Esophagus squamous epithelium (tissue), 5 donors: ENCODE measurements around the gene ATP6V0E2. TPM values are rescaled to one million over a fixed set of nuclear protein-coding genes. Genes with fewer than 3 reads are reported as not detected.

ENCODE experiments used
- DNase-seq: peaks from one replicate; lab custom pipeline; 2025; lab: John Stamatoyannopoulos, UW
- H3K27ac ChIP-seq, 4 donors: fragments of 200-600 bp; sonication (generic); one replicate each; pipeline ENCODE4 v1.5.1; 2016 to 2019; ENCODE audit warnings: mild to moderate bottlenecking in 1 of 4
- H3K27me3 ChIP-seq, 4 donors: fragments of 200-600 bp; sonication (generic); 1 replicate in 3 of 4; 2 replicates in 1 of 4; pipeline versions ENCODE4 v1.5.1 to v1.6.0; 2017 to 2021; ENCODE audit warnings: antibody characterized with exemption in 1 of 4
- H3K36me3 ChIP-seq, 3 donors: fragments of 200-600 bp; sonication (generic); one replicate each; pipeline ENCODE4 v1.5.1; 2016 to 2019
- H3K4me1 ChIP-seq, 3 donors: fragments of 200-600 bp; sonication (generic); one replicate each; pipeline ENCODE4 v1.5.1; 2017 to 2019
- H3K4me3 ChIP-seq, 4 donors: fragments of 200-600 bp; sonication (generic); 1 replicate in 3 of 4; 2 replicates in 1 of 4; pipeline ENCODE4 v1.5.1; 2016 to 2019; ENCODE audit warnings: mild to moderate bottlenecking in 2 of 4, moderate library complexity in 1 of 4
- H3K9me3 ChIP-seq, 3 donors: fragments of 200-600 bp; sonication (generic); one replicate each; pipeline ENCODE4 v1.5.1; 2016 to 2019
- CTCF ChIP-seq, 6 experiments: fragments of 450-650 bp in 4 of 6; fragments of 200-600 bp in 2 of 6; sonication (generic) in 2 of 6; IDR thresholded peaks; one replicate each; pipeline ENCODE4 v1.5.1; 2016 to 2019; ENCODE audit warnings: antibody characterized with exemption in 6 of 6, mild to moderate bottlenecking in 4 of 6, moderate library complexity in 4 of 6
- POLR2A ChIP-seq, 4 donors: fragments of 450-650 bp; IDR thresholded peaks; one replicate each; pipeline ENCODE4 v1.6.1; 2017; ENCODE audit warnings: antibody characterized with exemption in 4 of 4, mild to moderate bottlenecking in 4 of 4, moderate library complexity in 3 of 4
- WGBS, 2 donors: methylation state at CpG; one replicate each; pipeline ENCODE4 v1.1.5; 2018; 5-methylcytosine and 5-hydroxymethylcytosine counted together
- intact Hi-C: fragments of 100-400 bp; cut with DNase I; formaldehyde crosslinking; loops from one replicate; pipeline ENCODE4 v1.15.0; 2022
- total RNA-seq, 4 donors: library from RNA; depleted of rRNA; stranded (reverse); fragments of >200 nt; gene quantifications; one replicate each; pipeline ENCODE4 v1.1.0, GENCODE V29; 2016
- donor health status: DM: yes; HTN: yes; CAD: no.

ATP6V0E2 gene
- total RNA-seq, 4 donors from 2014 or later = 5.1 to 22.9 (median 8.2) TPM

GRCh38 chr7:149830997-149831740 is 42.6 kb upstream of the ATP6V0E2 start:
- TF ChIP-seq POLR2A (IDR thresholded peaks at IDR 0.05) (no peak), CTCF (IDR thresholded peaks at IDR 0.05) (no peak)
- intact Hi-C loops = no loop called here
- Histone ChIP-seq H3K27ac (no peak overlapping the region), H3K36me3 (no peaks in the 10 kb centered on the region), H3K9me3 (no peaks in the 10 kb centered on the region), H3K4me3 (no peak overlapping the region), H3K4me1 (peaks cover 0 to 6% (median 0%) of the 10 kb centered on the region in 3 donors), H3K27me3 (peaks cover 0 to 34% (median 0%) of the 10 kb centered on the region in 4 donors)
- no peak for DNase-seq
- WGBS, 2 donors = 20 to 40% methylated on average over 1 to 3 of the region's 11 CpGs

GRCh38 chr7:149831741-149832219 is 42.0 kb upstream of the ATP6V0E2 start:
- H3K4me1 ChIP-seq = no peaks in the 10 kb centered on the region
- TF ChIP-seq POLR2A (IDR thresholded peaks at IDR 0.05) (no peak), CTCF (IDR thresholded peaks at IDR 0.05) (no peak)
- H3K27ac ChIP-seq = no peak overlapping the region
- H3K4me3 ChIP-seq = no peak overlapping the region
- peaks cover 0 to 34% (median 0%) of the 10 kb centered on the region in 4 donors for H3K27me3 ChIP-seq
- H3K36me3 ChIP-seq = no peaks in the 10 kb centered on the region
- 71 to 75% methylated on average over 9 of the region's 9 CpGs for WGBS, 2 donors
- intact Hi-C loops = no loop called here
- no peak for DNase-seq
- no peaks in the 10 kb centered on the region for H3K9me3 ChIP-seq

GRCh38 chr7:149832332-149833041 is 41.3 kb upstream of the ATP6V0E2 start:
- no peak overlapping the region for H3K27ac ChIP-seq
- H3K36me3 ChIP-seq = no peaks in the 10 kb centered on the region
- H3K4me1 ChIP-seq = no peaks in the 10 kb centered on the region
- TF ChIP-seq POLR2A (IDR thresholded peaks at IDR 0.05) (no peak), CTCF (IDR thresholded peaks at IDR 0.05) (no peak)
- no peaks in the 10 kb centered on the region for H3K9me3 ChIP-seq
- DNase-seq = no peak
- peaks cover 0 to 34% (median 0%) of the 10 kb centered on the region in 4 donors for H3K27me3 ChIP-seq
- WGBS, 2 donors = 48 to 73% methylated on average over 5 to 12 of the region's 13 CpGs
- H3K4me3 ChIP-seq = no peak overlapping the region
- intact Hi-C loops = no loop called here

GRCh38 chr7:149833495-149834130 is 40.2 kb upstream of the ATP6V0E2 start:
- H3K27ac ChIP-seq = no peak overlapping the region
- 81 to 82% methylated on average over 5 to 7 of the region's 12 CpGs for WGBS, 2 donors
- no peak overlapping the region for H3K4me3 ChIP-seq
- DNase-seq = no peak
- TF ChIP-seq CTCF (IDR thresholded peaks at IDR 0.05) (no peak), POLR2A (IDR thresholded peaks at IDR 0.05) (no peak)
- intact Hi-C loops = no loop called here
- peaks cover 0 to 5% (median 4%) of the 10 kb centered on the region in 3 donors for H3K4me1 ChIP-seq
- no peaks in the 10 kb centered on the region for H3K36me3 ChIP-seq
- peaks cover 0 to 34% (median 0%) of the 10 kb centered on the region in 4 donors for H3K27me3 ChIP-seq
- no peaks in the 10 kb centered on the region for H3K9me3 ChIP-seq
